ENCODE data around the gene YKT6. TPM values are rescaled to one million over a fixed set of nuclear protein-coding genes. Genes with fewer than 3 reads are reported as not detected.

The YKT6 gene
- total RNA-seq, 1 experiment from 2014 or later, result 63.1 TPM

- Histone ChIP-seq H4K20me1 (ENCODE audit: insufficient read depth, low read depth, low read length) (no peaks in the 10 kb centered on the region), H3K36me3 (ENCODE audit: insufficient read depth, low read length) (no peaks in the 10 kb centered on the region), H3K4me1 (ENCODE audit: low read length) (peaks cover 14% of the 10 kb centered on the region), H3K9me2 (replicated peaks; ENCODE audit: insufficient read depth, low read length) (no peaks in the 10 kb centered on the region), H3K9me3 (ENCODE audit: low read length) (no peaks in the 10 kb centered on the region), H3K27me3 (ENCODE audit: low read length) (no peaks in the 10 kb centered on the region), H2AFZ (ENCODE audit: low read length) (no peak overlapping the region), H3K4me2 (ENCODE audit: low read depth, low read length, poor library complexity, severe bottlenecking) (no peak overlapping the region), H3K79me2 (ENCODE audit: low read length) (no peaks in the 10 kb centered on the region), H3K9ac (ENCODE audit: low read length) (no peak overlapping the region), H3K27ac (ENCODE audit: low read length) (no peak overlapping the region), H3K4me3 (ENCODE audit: low read length) (no peak overlapping the region)
- no peak for DNase-seq
Observed at GRCh38 chr7:44256459-44256858, 55.7 kb downstream of the YKT6 start.

- DNase-seq, result no peak
- Histone ChIP-seq H3K9ac (ENCODE audit: low read length) (peak overlapping the region; percentile 23; the same call in 1 of the 2 replicates), H4K20me1 (ENCODE audit: insufficient read depth, low read depth, low read length) (no peaks in the 10 kb centered on the region), H3K27ac (ENCODE audit: low read length) (no peak overlapping the region), H3K9me3 (ENCODE audit: low read length) (no peaks in the 10 kb centered on the region), H3K79me2 (ENCODE audit: low read length) (no peaks in the 10 kb centered on the region), H3K9me2 (replicated peaks; ENCODE audit: insufficient read depth, low read length) (no peaks in the 10 kb centered on the region), H3K4me1 (ENCODE audit: low read length) (peaks cover 14% of the 10 kb centered on the region), H3K27me3 (ENCODE audit: low read length) (no peaks in the 10 kb centered on the region), H3K4me2 (ENCODE audit: low read depth, low read length, poor library complexity, severe bottlenecking) (no peak overlapping the region), H3K36me3 (ENCODE audit: insufficient read depth, low read length) (no peaks in the 10 kb centered on the region), H3K4me3 (ENCODE audit: low read length) (no peak overlapping the region), H2AFZ (ENCODE audit: low read length) (no peak overlapping the region; the same call in 1 of the 2 replicates)
Observed at GRCh38 chr7:44257213-44257612, 56.4 kb downstream of the YKT6 start.

GRCh38 chr7:44257618-44258422 lies 57.0 kb downstream of the YKT6 start:
- Histone ChIP-seq H3K79me2 (ENCODE audit: low read length) (no peaks in the 10 kb centered on the region), H3K27ac (ENCODE audit: low read length) (no peak overlapping the region), H3K4me1 (ENCODE audit: low read length) (peaks cover 14% of the 10 kb centered on the region), H3K9me2 (replicated peaks; ENCODE audit: insufficient read depth, low read length) (no peaks in the 10 kb centered on the region), H3K9ac (ENCODE audit: low read length) (peak overlapping the region; percentile 23; the same call in 1 of the 2 replicates), H3K4me2 (ENCODE audit: low read depth, low read length, poor library complexity, severe bottlenecking) (no peak overlapping the region), H4K20me1 (ENCODE audit: insufficient read depth, low read depth, low read length) (no peaks in the 10 kb centered on the region), H3K36me3 (ENCODE audit: insufficient read depth, low read length) (no peaks in the 10 kb centered on the region), H3K9me3 (ENCODE audit: low read length) (no peaks in the 10 kb centered on the region), H3K27me3 (ENCODE audit: low read length) (no peaks in the 10 kb centered on the region), H2AFZ (ENCODE audit: low read length) (peak overlapping the region; percentile 27; the same call in 1 of the 2 replicates), H3K4me3 (ENCODE audit: low read length) (no peak overlapping the region)
- DNase-seq, result peak; percentile 76

GRCh38 chr7:44258423-44258760 lies 57.6 kb downstream of the YKT6 start:
- no peak overlapping the region for H3K9ac ChIP-seq (ENCODE audit: low read length)
- no peaks in the 10 kb centered on the region for H3K27me3 ChIP-seq (ENCODE audit: low read length)
- no peaks in the 10 kb centered on the region for H3K9me2 ChIP-seq (replicated peaks; ENCODE audit: insufficient read depth, low read length)
- peaks cover 14% of the 10 kb centered on the region for H3K4me1 ChIP-seq (ENCODE audit: low read length)
- no peaks in the 10 kb centered on the region for H3K9me3 ChIP-seq (ENCODE audit: low read length)
- H3K4me3 ChIP-seq (ENCODE audit: low read length), result no peak overlapping the region
- H3K36me3 ChIP-seq (ENCODE audit: insufficient read depth, low read length), result no peaks in the 10 kb centered on the region
- H4K20me1 ChIP-seq (ENCODE audit: insufficient read depth, low read depth, low read length), result no peaks in the 10 kb centered on the region
- peak overlapping the region; percentile 27; the same call in 1 of the 2 replicates for H2AFZ ChIP-seq (ENCODE audit: low read length)
- no peak overlapping the region for H3K27ac ChIP-seq (ENCODE audit: low read length)
- no peak overlapping the region for H3K4me2 ChIP-seq (ENCODE audit: low read depth, low read length, poor library complexity, severe bottlenecking)
- DNase-seq, result no peak
- H3K79me2 ChIP-seq (ENCODE audit: low read length), result no peaks in the 10 kb centered on the region

GRCh38 chr7:44258865-44259546 lies 58.2 kb downstream of the YKT6 start:
- Histone ChIP-seq H3K27me3 (ENCODE audit: low read length) (no peaks in the 10 kb centered on the region), H2AFZ (ENCODE audit: low read length) (no peak overlapping the region), H3K9me2 (replicated peaks; ENCODE audit: insufficient read depth, low read length) (no peaks in the 10 kb centered on the region), H3K4me2 (ENCODE audit: low read depth, low read length, poor library complexity, severe bottlenecking) (no peak overlapping the region), H3K27ac (ENCODE audit: low read length) (no peak overlapping the region), H3K79me2 (ENCODE audit: low read length) (no peaks in the 10 kb centered on the region), H3K9ac (ENCODE audit: low read length) (no peak overlapping the region), H3K9me3 (ENCODE audit: low read length) (no peaks in the 10 kb centered on the region), H4K20me1 (ENCODE audit: insufficient read depth, low read depth, low read length) (no peaks in the 10 kb centered on the region), H3K4me3 (ENCODE audit: low read length) (no peak overlapping the region), H3K4me1 (ENCODE audit: low read length) (peaks cover 14% of the 10 kb centered on the region), H3K36me3 (ENCODE audit: insufficient read depth, low read length) (no peaks in the 10 kb centered on the region)
- DNase-seq, result no peak

- Histone ChIP-seq H3K4me1 (ENCODE audit: low read length) (peaks cover 14% of the 10 kb centered on the region), H2AFZ (ENCODE audit: low read length) (no peak overlapping the region), H3K27ac (ENCODE audit: low read length) (no peak overlapping the region), H4K20me1 (ENCODE audit: insufficient read depth, low read depth, low read length) (no peaks in the 10 kb centered on the region), H3K4me3 (ENCODE audit: low read length) (no peak overlapping the region), H3K36me3 (ENCODE audit: insufficient read depth, low read length) (no peaks in the 10 kb centered on the region), H3K27me3 (ENCODE audit: low read length) (no peaks in the 10 kb centered on the region), H3K9me3 (ENCODE audit: low read length) (no peaks in the 10 kb centered on the region), H3K9ac (ENCODE audit: low read length) (no peak overlapping the region), H3K79me2 (ENCODE audit: low read length) (no peaks in the 10 kb centered on the region), H3K4me2 (ENCODE audit: low read depth, low read length, poor library complexity, severe bottlenecking) (no peak overlapping the region), H3K9me2 (replicated peaks; ENCODE audit: insufficient read depth, low read length) (no peaks in the 10 kb centered on the region)
- DNase-seq, result no peak
Observed at GRCh38 chr7:44259547-44260457, 59.0 kb downstream of the YKT6 start.

- H3K79me2 ChIP-seq (ENCODE audit: low read length), result no peaks in the 10 kb centered on the region
- H3K4me3 ChIP-seq (ENCODE audit: low read length), result no peak overlapping the region
- DNase-seq, result no peak
- H3K4me2 ChIP-seq (ENCODE audit: low read depth, low read length, poor library complexity, severe bottlenecking), result no peak overlapping the region
- H4K20me1 ChIP-seq (ENCODE audit: insufficient read depth, low read depth, low read length), result no peaks in the 10 kb centered on the region
- no peaks in the 10 kb centered on the region for H3K9me3 ChIP-seq (ENCODE audit: low read length)
- H3K36me3 ChIP-seq (ENCODE audit: insufficient read depth, low read length), result no peaks in the 10 kb centered on the region
- no peak overlapping the region for H3K9ac ChIP-seq (ENCODE audit: low read length)
- peaks cover 14% of the 10 kb centered on the region for H3K4me1 ChIP-seq (ENCODE audit: low read length)
- H3K27me3 ChIP-seq (ENCODE audit: low read length), result no peaks in the 10 kb centered on the region
- H3K27ac ChIP-seq (ENCODE audit: low read length), result no peak overlapping the region
- no peak overlapping the region for H2AFZ ChIP-seq (ENCODE audit: low read length)
- no peaks in the 10 kb centered on the region for H3K9me2 ChIP-seq (replicated peaks; ENCODE audit: insufficient read depth, low read length)
Observed at GRCh38 chr7:44261240-44261639, 60.5 kb downstream of the YKT6 start.

- no peaks in the 10 kb centered on the region for H3K9me2 ChIP-seq (replicated peaks; ENCODE audit: insufficient read depth, low read length)
- H3K4me1 ChIP-seq (ENCODE audit: low read length), result peaks cover 14% of the 10 kb centered on the region
- H3K27ac ChIP-seq (ENCODE audit: low read length), result no peak overlapping the region
- no peaks in the 10 kb centered on the region for H3K9me3 ChIP-seq (ENCODE audit: low read length)
- no peak overlapping the region for H2AFZ ChIP-seq (ENCODE audit: low read length)
- H3K4me3 ChIP-seq (ENCODE audit: low read length), result no peak overlapping the region
- H3K27me3 ChIP-seq (ENCODE audit: low read length), result no peaks in the 10 kb centered on the region
- H3K4me2 ChIP-seq (ENCODE audit: low read depth, low read length, poor library complexity, severe bottlenecking), result no peak overlapping the region
- DNase-seq, result no peak
- no peaks in the 10 kb centered on the region for H3K36me3 ChIP-seq (ENCODE audit: insufficient read depth, low read length)
- H4K20me1 ChIP-seq (ENCODE audit: insufficient read depth, low read depth, low read length), result no peaks in the 10 kb centered on the region
- no peaks in the 10 kb centered on the region for H3K79me2 ChIP-seq (ENCODE audit: low read length)
- H3K9ac ChIP-seq (ENCODE audit: low read length), result no peak overlapping the region
Observed at GRCh38 chr7:44262031-44262430, 61.3 kb downstream of the YKT6 start.

Measured in Karpas-422 (cell line).